ENCODE measurements around the gene TRPC4.

- TF ChIP-seq CTCF (IDR thresholded peaks at IDR 0.05; ENCODE audit: low read depth, low read length) (no peak), EZH2phosphoT487 (IDR thresholded peaks at IDR 0.05; ENCODE audit: low read depth) (no peak)
These were observed 183.1 kb downstream of the TRPC4 start for GRCh38 chr13:37686501-37686900.

All from OCI-LY3 (cell line).